Measurements from ENCODE around the gene PARVG. TPM values are rescaled to one million over a fixed set of nuclear protein-coding genes. Genes with fewer than 3 reads are reported as not detected.
A peak's percentile ranks its signal among the peaks of the same experiment; 100 is the strongest.

PARVG gene
- total RNA-seq, 1 donor from 2014 or later: not detected

GRCh38 chr22:44247923-44248892 is 67.5 kb downstream of the PARVG start:
- Histone ChIP-seq H3K36me3 (ENCODE audit: control insufficient read depth, insufficient read depth, low read length) (no peaks in the 10 kb centered on the region), H3K27me3 (ENCODE audit: control insufficient read depth, insufficient read depth, low read length) (no peaks in the 10 kb centered on the region), H3K4me3 (ENCODE audit: low read depth, low read length) (no peak overlapping the region)
- TF ChIP-seq CTCF (IDR thresholded peaks at IDR 0.05; ENCODE audit: insufficient read depth, low read length, severe bottlenecking): no peak
- no peak for DNase-seq (ENCODE audit: low read depth)
- peak; percentile 81 for FAIRE-seq

GRCh38 chr22:44248926-44249325 is 68.2 kb downstream of the PARVG start:
- FAIRE-seq: no peak
- no peak for TF ChIP-seq CTCF (IDR thresholded peaks at IDR 0.05; ENCODE audit: insufficient read depth, low read length, severe bottlenecking)
- H3K27me3 ChIP-seq (ENCODE audit: control insufficient read depth, insufficient read depth, low read length): no peaks in the 10 kb centered on the region

GRCh38 chr22:44249376-44250147 is 68.8 kb downstream of the PARVG start:
- no peaks in the 10 kb centered on the region for H3K27me3 ChIP-seq (ENCODE audit: control insufficient read depth, insufficient read depth, low read length)
- FAIRE-seq: peak; percentile 92
- TF ChIP-seq CTCF (IDR thresholded peaks at IDR 0.05; ENCODE audit: insufficient read depth, low read length, severe bottlenecking): no peak
- DNase-seq (ENCODE audit: low read depth): no peak
- H3K4me3 ChIP-seq (ENCODE audit: low read depth, low read length): no peak overlapping the region
- no peaks in the 10 kb centered on the region for H3K36me3 ChIP-seq (ENCODE audit: control insufficient read depth, insufficient read depth, low read length)

More at GRCh38 chr22:44248926-44249325, 68.2 kb downstream of the PARVG start:
- DNase-seq (ENCODE audit: low read depth): no peak
- Histone ChIP-seq H3K36me3 (ENCODE audit: control insufficient read depth, insufficient read depth, low read length) (no peaks in the 10 kb centered on the region), H3K4me3 (ENCODE audit: low read depth, low read length) (no peak overlapping the region)

GRCh38 chr22:44254811-44255210 is 74.1 kb downstream of the PARVG start:
- FAIRE-seq: no peak

GRCh38 chr22:44256085-44256484 is 75.4 kb downstream of the PARVG start:
- H3K27me3 ChIP-seq (ENCODE audit: control insufficient read depth, insufficient read depth, low read length): no peaks in the 10 kb centered on the region
- TF ChIP-seq CTCF (IDR thresholded peaks at IDR 0.05; ENCODE audit: insufficient read depth, low read length, severe bottlenecking): no peak
- H3K36me3 ChIP-seq (ENCODE audit: control insufficient read depth, insufficient read depth, low read length): no peaks in the 10 kb centered on the region
- FAIRE-seq (peak; percentile 77), DNase-seq (ENCODE audit: low read depth) (no peak)
- no peak overlapping the region for H3K4me3 ChIP-seq (ENCODE audit: low read depth, low read length)

More at GRCh38 chr22:44254811-44255210, 74.1 kb downstream of the PARVG start:
- H3K27me3 ChIP-seq (ENCODE audit: control insufficient read depth, insufficient read depth, low read length): no peaks in the 10 kb centered on the region
- H3K4me3 ChIP-seq (ENCODE audit: low read depth, low read length): no peak overlapping the region
- DNase-seq (ENCODE audit: low read depth): no peak
- no peaks in the 10 kb centered on the region for H3K36me3 ChIP-seq (ENCODE audit: control insufficient read depth, insufficient read depth, low read length)
- TF ChIP-seq CTCF (IDR thresholded peaks at IDR 0.05; ENCODE audit: insufficient read depth, low read length, severe bottlenecking): no peak

All from bronchial epithelial cell (primary cell).